ENCODE data around the gene SEMA3B.

Gene SEMA3B

GRCh38 chr3:50264964-50265485, 3.9 kb upstream of the SEMA3B start:
- no peak overlapping the region for H3K27ac ChIP-seq (ENCODE audit: low read length)
- peaks cover 27% of the 10 kb centered on the region for H3K4me1 ChIP-seq (ENCODE audit: control insufficient read depth, insufficient read depth, low read length)
- no peaks in the 10 kb centered on the region for H3K9me3 ChIP-seq (ENCODE audit: control insufficient read depth, insufficient read depth, low read length)
- no peak for DNase-seq (ENCODE audit: low read depth, low spot score)
- no CpG with 5 or more reads among the region's 7 CpGs for WGBS (ENCODE audit: insufficient coverage, insufficient read length)
- no peaks in the 10 kb centered on the region for H3K27me3 ChIP-seq (ENCODE audit: control insufficient read depth, insufficient read depth, low read length)
- H3K36me3 ChIP-seq (ENCODE audit: control insufficient read depth, insufficient read depth, low read length), result no peaks in the 10 kb centered on the region
- H3K4me3 ChIP-seq (ENCODE audit: low read length), result no peak overlapping the region

DNA sequence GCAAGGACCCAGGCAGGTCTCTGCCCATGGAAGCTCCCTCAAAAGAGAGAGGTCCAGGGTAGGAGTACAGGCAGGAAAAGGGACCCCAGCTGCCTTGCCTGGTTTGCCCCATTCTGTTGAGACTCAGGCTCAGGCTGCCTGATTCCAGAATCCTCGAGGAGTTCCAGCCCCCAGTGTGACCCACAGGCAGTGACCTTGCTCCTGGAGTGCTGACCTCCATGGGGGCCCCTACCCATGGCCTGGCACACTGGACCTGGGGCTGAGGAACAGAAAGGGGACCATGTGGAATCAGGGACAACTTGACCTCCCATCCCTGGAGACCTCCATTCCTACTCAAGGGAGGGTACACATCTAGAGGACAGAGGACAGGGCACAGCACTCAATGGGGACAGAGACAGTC, 3.4 kb upstream of the SEMA3B start:
- WGBS (ENCODE audit: insufficient coverage, insufficient read length), result no CpG with 5 or more reads among the region's 1 CpG
- Histone ChIP-seq H3K4me3 (ENCODE audit: low read length) (no peak overlapping the region), H3K27me3 (ENCODE audit: control insufficient read depth, insufficient read depth, low read length) (no peaks in the 10 kb centered on the region), H3K36me3 (ENCODE audit: control insufficient read depth, insufficient read depth, low read length) (no peaks in the 10 kb centered on the region), H3K27ac (ENCODE audit: low read length) (no peak overlapping the region), H3K4me1 (ENCODE audit: control insufficient read depth, insufficient read depth, low read length) (peaks cover 27% of the 10 kb centered on the region), H3K9me3 (ENCODE audit: control insufficient read depth, insufficient read depth, low read length) (no peaks in the 10 kb centered on the region)
- no peak for DNase-seq (ENCODE audit: low read depth, low spot score)

- no peaks in the 10 kb centered on the region for H3K9me3 ChIP-seq (ENCODE audit: control insufficient read depth, insufficient read depth, low read length)
- no peak for DNase-seq (ENCODE audit: low read depth, low spot score)
- no peaks in the 10 kb centered on the region for H3K27me3 ChIP-seq (ENCODE audit: control insufficient read depth, insufficient read depth, low read length)
- H3K27ac ChIP-seq (ENCODE audit: low read length), result no peak overlapping the region
- H3K4me1 ChIP-seq (ENCODE audit: control insufficient read depth, insufficient read depth, low read length), result peaks cover 25% of the 10 kb centered on the region
- H3K4me3 ChIP-seq (ENCODE audit: low read length), result no peak overlapping the region
- H3K36me3 ChIP-seq (ENCODE audit: control insufficient read depth, insufficient read depth, low read length), result no peaks in the 10 kb centered on the region
- WGBS (ENCODE audit: insufficient coverage, insufficient read length), result no CpG with 5 or more reads among the region's 6 CpGs
Observed at GRCh38 chr3:50266017-50266416, 2.9 kb upstream of the SEMA3B start.

- H3K36me3 ChIP-seq (ENCODE audit: control insufficient read depth, insufficient read depth, low read length), result no peaks in the 10 kb centered on the region
- no peak overlapping the region for H3K27ac ChIP-seq (ENCODE audit: low read length)
- H3K27me3 ChIP-seq (ENCODE audit: control insufficient read depth, insufficient read depth, low read length), result no peaks in the 10 kb centered on the region
- no CpG with 5 or more reads among the region's 7 CpGs for WGBS (ENCODE audit: insufficient coverage, insufficient read length)
- H3K4me1 ChIP-seq (ENCODE audit: control insufficient read depth, insufficient read depth, low read length), result peaks cover 25% of the 10 kb centered on the region
- H3K4me3 ChIP-seq (ENCODE audit: low read length), result no peak overlapping the region
- no peaks in the 10 kb centered on the region for H3K9me3 ChIP-seq (ENCODE audit: control insufficient read depth, insufficient read depth, low read length)
- DNase-seq (ENCODE audit: low read depth, low spot score), result no peak
Observed at GRCh38 chr3:50266836-50267235, 2.1 kb upstream of the SEMA3B start.

DNA sequence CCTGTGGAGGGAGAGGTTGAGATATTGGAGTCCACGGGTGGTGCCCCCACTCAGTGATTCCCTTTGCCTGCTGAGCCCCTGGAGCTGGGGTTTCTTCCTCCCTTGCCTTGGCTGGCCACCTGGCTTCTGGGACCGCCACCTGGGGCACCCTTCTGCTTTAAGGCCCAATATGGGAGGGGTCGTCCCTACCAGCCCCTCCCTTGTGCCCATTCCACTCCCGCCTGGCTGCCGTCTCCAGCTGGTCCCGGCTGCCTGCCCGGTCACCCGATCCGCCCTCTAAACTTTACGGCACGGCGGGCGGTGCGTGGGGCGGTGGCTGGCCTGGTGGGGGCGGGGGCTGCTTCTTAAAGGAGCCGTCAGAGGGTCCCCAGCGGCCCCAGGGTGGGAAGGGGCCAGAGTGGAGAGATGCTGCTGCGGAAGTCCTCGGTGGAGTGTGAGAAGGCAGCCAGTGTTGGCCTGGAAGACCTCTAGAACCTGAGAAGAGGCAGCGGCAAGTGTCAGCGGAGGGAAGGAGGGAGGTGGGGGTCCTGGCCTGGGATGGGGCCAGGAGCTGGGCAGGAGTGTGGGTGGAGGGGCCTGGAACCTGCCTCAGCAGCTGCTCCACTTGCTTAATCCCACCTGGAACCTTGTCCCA, 1.6 kb upstream of the SEMA3B start:
- H3K4me3 ChIP-seq (ENCODE audit: low read length), result no peak overlapping the region
- no CpG with 5 or more reads among the region's 22 CpGs for WGBS (ENCODE audit: insufficient coverage, insufficient read length)
- no peak overlapping the region for H3K27ac ChIP-seq (ENCODE audit: low read length)
- H3K4me1 ChIP-seq (ENCODE audit: control insufficient read depth, insufficient read depth, low read length), result peaks cover 25% of the 10 kb centered on the region
- H3K27me3 ChIP-seq (ENCODE audit: control insufficient read depth, insufficient read depth, low read length), result no peaks in the 10 kb centered on the region
- no peak for DNase-seq (ENCODE audit: low read depth, low spot score)
- H3K9me3 ChIP-seq (ENCODE audit: control insufficient read depth, insufficient read depth, low read length), result no peaks in the 10 kb centered on the region
- no peaks in the 10 kb centered on the region for H3K36me3 ChIP-seq (ENCODE audit: control insufficient read depth, insufficient read depth, low read length)

GRCh38 chr3:50268276-50268675, 671 bp upstream of the SEMA3B start:
- H3K4me1 ChIP-seq (ENCODE audit: control insufficient read depth, insufficient read depth, low read length), result peaks cover 25% of the 10 kb centered on the region
- DNase-seq (ENCODE audit: low read depth, low spot score), result no peak
- no peaks in the 10 kb centered on the region for H3K9me3 ChIP-seq (ENCODE audit: control insufficient read depth, insufficient read depth, low read length)
- no peak overlapping the region for H3K4me3 ChIP-seq (ENCODE audit: low read length)
- H3K27ac ChIP-seq (ENCODE audit: low read length), result no peak overlapping the region
- no CpG with 5 or more reads among the region's 3 CpGs for WGBS (ENCODE audit: insufficient coverage, insufficient read length)
- peaks cover 1% of the 10 kb centered on the region; the same call in 1 of the 2 replicates for H3K27me3 ChIP-seq (ENCODE audit: control insufficient read depth, insufficient read depth, low read length)
- no peaks in the 10 kb centered on the region for H3K36me3 ChIP-seq (ENCODE audit: control insufficient read depth, insufficient read depth, low read length)

- no peak for DNase-seq (ENCODE audit: low read depth, low spot score)
- H3K4me3 ChIP-seq (ENCODE audit: low read length), result no peak overlapping the region
- H3K4me1 ChIP-seq (ENCODE audit: control insufficient read depth, insufficient read depth, low read length), result peaks cover 22% of the 10 kb centered on the region
- no peaks in the 10 kb centered on the region for H3K36me3 ChIP-seq (ENCODE audit: control insufficient read depth, insufficient read depth, low read length)
- peaks cover 7% of the 10 kb centered on the region; the same call in 1 of the 2 replicates for H3K27me3 ChIP-seq (ENCODE audit: control insufficient read depth, insufficient read depth, low read length)
- H3K27ac ChIP-seq (ENCODE audit: low read length), result no peak overlapping the region
- WGBS (ENCODE audit: insufficient coverage, insufficient read length), result no CpG with 5 or more reads among the region's 4 CpGs
- H3K9me3 ChIP-seq (ENCODE audit: control insufficient read depth, insufficient read depth, low read length), result no peaks in the 10 kb centered on the region
Observed at GRCh38 chr3:50269460-50269859, 513 bp downstream of the SEMA3B start.

DNA sequence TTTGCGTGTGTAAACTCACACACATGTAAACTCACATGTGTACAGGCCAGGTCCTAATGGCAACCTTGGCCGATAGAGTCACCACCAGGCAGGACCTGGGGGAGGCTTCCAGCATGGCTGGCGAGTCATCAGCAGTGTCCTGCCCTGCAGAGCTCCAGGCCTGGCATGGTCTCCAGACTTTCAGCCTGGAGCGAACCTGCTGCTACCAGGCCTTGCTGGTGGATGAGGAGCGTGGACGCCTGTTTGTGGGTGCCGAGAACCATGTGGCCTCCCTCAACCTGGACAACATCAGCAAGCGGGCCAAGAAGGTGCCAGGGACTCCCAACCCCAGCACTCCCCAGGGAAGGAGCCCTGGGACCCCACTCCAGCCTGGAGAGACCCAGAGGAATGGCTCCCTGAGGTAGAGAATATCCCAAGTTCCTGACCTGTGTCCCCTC, 1.0 kb downstream of the SEMA3B start:
- DNase-seq (ENCODE audit: low read depth, low spot score), result no peak
- H3K36me3 ChIP-seq (ENCODE audit: control insufficient read depth, insufficient read depth, low read length), result no peaks in the 10 kb centered on the region
- H3K27me3 ChIP-seq (ENCODE audit: control insufficient read depth, insufficient read depth, low read length), result peaks cover 11% of the 10 kb centered on the region; the same call in 1 of the 2 replicates
- H3K4me3 ChIP-seq (ENCODE audit: low read length), result no peak overlapping the region
- no peaks in the 10 kb centered on the region for H3K9me3 ChIP-seq (ENCODE audit: control insufficient read depth, insufficient read depth, low read length)
- H3K4me1 ChIP-seq (ENCODE audit: control insufficient read depth, insufficient read depth, low read length), result peaks cover 25% of the 10 kb centered on the region
- no peak overlapping the region for H3K27ac ChIP-seq (ENCODE audit: low read length)
- WGBS (ENCODE audit: insufficient coverage, insufficient read length), result no CpG with 5 or more reads among the region's 8 CpGs

DNA sequence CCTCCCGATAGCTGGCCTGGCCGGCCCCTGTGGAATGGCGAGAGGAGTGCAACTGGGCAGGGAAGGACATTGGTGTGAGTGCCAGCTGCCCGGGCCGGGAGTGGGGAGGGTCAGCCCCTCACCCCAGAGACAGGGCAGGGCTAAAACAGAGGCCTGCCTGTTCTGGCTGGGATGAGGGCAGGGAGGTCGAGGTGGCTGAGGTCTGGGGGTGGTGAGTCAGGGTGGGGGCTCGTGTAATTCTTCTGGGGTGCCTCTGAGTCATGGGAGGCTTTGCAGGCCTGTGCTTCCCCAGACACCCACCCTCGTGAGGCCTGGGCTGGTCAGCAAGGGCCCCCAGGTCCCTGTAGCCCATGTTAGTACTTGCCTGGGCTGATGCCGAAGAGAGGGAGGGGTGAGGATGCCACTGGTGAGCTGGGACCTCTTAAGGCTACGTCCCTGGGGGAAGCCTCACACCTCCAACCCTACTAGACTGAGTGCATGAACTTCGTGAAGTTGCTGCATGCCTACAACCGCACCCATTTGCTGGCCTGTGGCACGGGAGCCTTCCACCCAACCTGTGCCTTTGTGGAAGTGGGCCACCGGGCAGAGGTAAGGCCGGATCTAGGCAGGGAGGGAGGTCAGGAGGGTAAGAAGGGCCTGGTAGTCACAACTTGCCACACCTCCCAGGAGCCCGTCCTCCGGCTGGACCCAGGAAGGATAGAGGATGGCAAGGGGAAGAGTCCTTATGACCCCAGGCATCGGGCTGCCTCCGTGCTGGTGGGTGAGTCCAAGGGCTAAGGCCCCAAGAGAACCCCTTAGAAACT, 1.7 kb downstream of the SEMA3B start:
- DNase-seq (ENCODE audit: low read depth, low spot score), result no peak
- no CpG with 5 or more reads among the region's 19 CpGs for WGBS (ENCODE audit: insufficient coverage, insufficient read length)
- Histone ChIP-seq H3K36me3 (ENCODE audit: control insufficient read depth, insufficient read depth, low read length) (no peaks in the 10 kb centered on the region), H3K27ac (ENCODE audit: low read length) (no peak overlapping the region), H3K4me1 (ENCODE audit: control insufficient read depth, insufficient read depth, low read length) (peaks cover 25% of the 10 kb centered on the region), H3K27me3 (ENCODE audit: control insufficient read depth, insufficient read depth, low read length) (peaks cover 12% of the 10 kb centered on the region; the same call in 1 of the 2 replicates), H3K9me3 (ENCODE audit: control insufficient read depth, insufficient read depth, low read length) (no peaks in the 10 kb centered on the region), H3K4me3 (ENCODE audit: low read length) (no peak overlapping the region)

DNA sequence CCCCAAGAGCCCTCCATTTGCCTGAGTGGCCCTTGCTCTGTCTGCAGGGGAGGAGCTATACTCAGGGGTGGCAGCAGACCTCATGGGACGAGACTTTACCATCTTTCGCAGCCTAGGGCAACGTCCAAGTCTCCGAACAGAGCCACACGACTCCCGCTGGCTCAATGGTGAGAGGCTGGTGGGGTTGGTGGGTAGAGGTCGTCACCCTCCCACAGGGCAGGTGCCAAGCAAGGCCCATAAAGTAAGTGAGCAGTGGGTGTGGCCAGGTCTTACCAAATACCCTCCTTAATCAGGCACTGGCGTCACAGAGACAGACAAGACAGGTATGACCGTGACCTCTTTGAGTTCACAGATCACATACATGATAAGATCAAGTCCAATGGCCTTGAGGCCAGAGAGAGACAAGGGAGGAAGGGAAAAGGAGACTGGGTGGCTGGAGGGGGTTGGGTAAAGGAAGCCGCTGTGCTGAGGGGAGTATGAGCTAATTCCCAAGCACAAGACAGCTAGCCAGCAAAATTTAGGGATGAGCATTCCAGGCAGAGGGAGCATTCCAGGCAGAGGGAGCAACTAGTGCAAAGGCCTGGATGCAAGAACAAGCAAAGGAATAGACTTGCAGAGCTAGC, 2.5 kb downstream of the SEMA3B start:
- peaks cover 26% of the 10 kb centered on the region for H3K4me1 ChIP-seq (ENCODE audit: control insufficient read depth, insufficient read depth, low read length)
- no peak overlapping the region for H3K4me3 ChIP-seq (ENCODE audit: low read length)
- peaks cover 12% of the 10 kb centered on the region; the same call in 1 of the 2 replicates for H3K27me3 ChIP-seq (ENCODE audit: control insufficient read depth, insufficient read depth, low read length)
- no peak overlapping the region for H3K27ac ChIP-seq (ENCODE audit: low read length)
- no peaks in the 10 kb centered on the region for H3K36me3 ChIP-seq (ENCODE audit: control insufficient read depth, insufficient read depth, low read length)
- H3K9me3 ChIP-seq (ENCODE audit: control insufficient read depth, insufficient read depth, low read length), result no peaks in the 10 kb centered on the region
- DNase-seq (ENCODE audit: low read depth, low spot score), result no peak
- no CpG with 5 or more reads among the region's 10 CpGs for WGBS (ENCODE audit: insufficient coverage, insufficient read length)
